GM06990 (cell line): ENCODE measurements around the gene CSTB.

Source experiments
- DNase-seq: peaks from one replicate; pipeline ENCODE4 v3.0.0-alpha.2; 2011; ENCODE audit not compliant: insufficient read length; ENCODE audit errors: extremely low read depth
- H3K27me3 ChIP-seq: replicated peaks from 2 replicates; pipeline ENCODE4 v1.6.0; 2011; ENCODE audit warnings: low read length; ENCODE audit not compliant: control insufficient read depth, insufficient read depth
- H3K36me3 ChIP-seq: 2 replicates; pipeline ENCODE4 v1.5.1; 2011; ENCODE audit warnings: low read length; ENCODE audit not compliant: control insufficient read depth, insufficient read depth
- H3K4me3 ChIP-seq: replicated peaks from 2 replicates; pipeline ENCODE4 v1.5.1; 2011; ENCODE audit warnings: low read depth, mild to moderate bottlenecking, control low read depth, low read length
- TF ChIP-seq, protein P1 (sequence below): IDR thresholded peaks from 2 replicates; pipeline ENCODE4 v1.5.1; 2011; ENCODE audit warnings: low read length, control low read depth, mild to moderate bottlenecking, inconsistent platforms; ENCODE audit not compliant: insufficient read depth, poor library complexity, severe bottlenecking

Gene CSTB

DNA sequence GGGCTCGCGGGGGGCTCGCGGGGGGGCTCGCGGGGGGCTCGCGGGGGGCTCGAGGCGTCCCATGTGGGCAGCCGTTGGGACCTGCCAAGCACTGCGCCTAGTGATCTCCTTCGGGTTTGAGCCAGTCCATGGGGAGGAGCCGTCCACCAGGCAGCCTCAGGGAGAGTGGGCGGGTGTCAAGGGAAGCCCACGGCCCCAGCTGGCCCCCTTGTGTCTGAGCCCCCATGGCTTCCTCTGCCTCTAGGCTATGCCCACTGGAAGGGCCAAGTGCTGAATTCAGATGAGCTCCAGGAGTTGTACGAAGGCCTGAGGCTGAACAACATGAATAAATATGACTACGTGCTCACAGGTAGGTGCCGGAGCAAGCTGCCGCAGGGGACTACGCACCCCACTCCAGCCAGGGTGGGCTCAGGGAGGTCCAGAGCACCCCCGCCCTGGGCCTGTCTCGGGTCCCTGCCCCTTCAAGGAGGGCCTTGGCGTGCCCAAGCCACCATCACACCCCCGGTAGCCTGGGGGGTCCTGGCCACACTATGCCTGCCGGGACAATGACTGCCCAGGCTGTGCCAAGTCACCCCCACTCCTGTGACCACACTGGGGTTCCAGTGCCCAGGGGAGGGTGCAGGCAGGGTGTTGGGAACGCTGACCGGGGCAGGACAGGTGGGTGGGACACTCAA is 34.5 kb downstream of the CSTB start:
- DNase-seq, result no peak
- no peaks in the 10 kb centered on the region for H3K27me3 ChIP-seq
- H3K36me3 ChIP-seq, result peaks cover 29% of the 10 kb centered on the region
- TF ChIP-seq, protein P1, sequence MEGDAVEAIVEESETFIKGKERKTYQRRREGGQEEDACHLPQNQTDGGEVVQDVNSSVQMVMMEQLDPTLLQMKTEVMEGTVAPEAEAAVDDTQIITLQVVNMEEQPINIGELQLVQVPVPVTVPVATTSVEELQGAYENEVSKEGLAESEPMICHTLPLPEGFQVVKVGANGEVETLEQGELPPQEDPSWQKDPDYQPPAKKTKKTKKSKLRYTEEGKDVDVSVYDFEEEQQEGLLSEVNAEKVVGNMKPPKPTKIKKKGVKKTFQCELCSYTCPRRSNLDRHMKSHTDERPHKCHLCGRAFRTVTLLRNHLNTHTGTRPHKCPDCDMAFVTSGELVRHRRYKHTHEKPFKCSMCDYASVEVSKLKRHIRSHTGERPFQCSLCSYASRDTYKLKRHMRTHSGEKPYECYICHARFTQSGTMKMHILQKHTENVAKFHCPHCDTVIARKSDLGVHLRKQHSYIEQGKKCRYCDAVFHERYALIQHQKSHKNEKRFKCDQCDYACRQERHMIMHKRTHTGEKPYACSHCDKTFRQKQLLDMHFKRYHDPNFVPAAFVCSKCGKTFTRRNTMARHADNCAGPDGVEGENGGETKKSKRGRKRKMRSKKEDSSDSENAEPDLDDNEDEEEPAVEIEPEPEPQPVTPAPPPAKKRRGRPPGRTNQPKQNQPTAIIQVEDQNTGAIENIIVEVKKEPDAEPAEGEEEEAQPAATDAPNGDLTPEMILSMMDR, result no peak
- no peak overlapping the region for H3K4me3 ChIP-seq

DNA sequence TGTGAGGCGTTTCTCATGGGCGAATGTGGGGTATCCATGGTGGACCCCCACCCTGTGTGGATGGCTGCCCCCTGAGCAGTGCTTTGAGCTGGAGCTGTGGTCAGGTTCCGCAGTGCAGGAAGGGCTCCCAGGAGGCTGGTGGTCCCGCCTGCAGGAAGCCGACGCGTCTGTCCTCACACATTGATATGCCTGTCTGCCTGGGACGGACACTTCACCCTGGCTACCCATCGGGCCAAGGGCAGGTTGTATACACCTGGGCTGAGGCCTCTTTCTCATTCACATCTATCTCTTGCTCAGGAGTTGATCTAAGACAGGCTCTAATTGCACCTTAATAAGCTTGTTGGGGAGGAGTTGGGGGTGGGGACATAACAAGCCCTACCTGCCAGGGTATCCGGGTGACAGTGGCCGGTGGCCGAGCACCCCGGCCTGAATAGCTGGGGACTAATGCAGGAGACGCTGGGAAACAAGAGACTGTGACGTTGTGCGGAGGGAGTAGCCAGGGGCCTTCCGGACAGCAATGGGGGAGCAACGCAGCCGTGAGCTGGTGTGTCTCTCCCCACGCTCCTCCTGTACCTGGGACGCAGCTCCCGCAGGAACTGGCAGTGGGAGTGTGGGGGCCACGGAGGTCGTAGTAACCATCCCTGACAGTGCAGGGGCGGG is 35.5 kb downstream of the CSTB start:
- no peak for DNase-seq
- no peak overlapping the region for H3K4me3 ChIP-seq
- no peaks in the 10 kb centered on the region for H3K27me3 ChIP-seq
- TF ChIP-seq, protein P1, result no peak
- H3K36me3 ChIP-seq, result peaks cover 27% of the 10 kb centered on the region

DNA sequence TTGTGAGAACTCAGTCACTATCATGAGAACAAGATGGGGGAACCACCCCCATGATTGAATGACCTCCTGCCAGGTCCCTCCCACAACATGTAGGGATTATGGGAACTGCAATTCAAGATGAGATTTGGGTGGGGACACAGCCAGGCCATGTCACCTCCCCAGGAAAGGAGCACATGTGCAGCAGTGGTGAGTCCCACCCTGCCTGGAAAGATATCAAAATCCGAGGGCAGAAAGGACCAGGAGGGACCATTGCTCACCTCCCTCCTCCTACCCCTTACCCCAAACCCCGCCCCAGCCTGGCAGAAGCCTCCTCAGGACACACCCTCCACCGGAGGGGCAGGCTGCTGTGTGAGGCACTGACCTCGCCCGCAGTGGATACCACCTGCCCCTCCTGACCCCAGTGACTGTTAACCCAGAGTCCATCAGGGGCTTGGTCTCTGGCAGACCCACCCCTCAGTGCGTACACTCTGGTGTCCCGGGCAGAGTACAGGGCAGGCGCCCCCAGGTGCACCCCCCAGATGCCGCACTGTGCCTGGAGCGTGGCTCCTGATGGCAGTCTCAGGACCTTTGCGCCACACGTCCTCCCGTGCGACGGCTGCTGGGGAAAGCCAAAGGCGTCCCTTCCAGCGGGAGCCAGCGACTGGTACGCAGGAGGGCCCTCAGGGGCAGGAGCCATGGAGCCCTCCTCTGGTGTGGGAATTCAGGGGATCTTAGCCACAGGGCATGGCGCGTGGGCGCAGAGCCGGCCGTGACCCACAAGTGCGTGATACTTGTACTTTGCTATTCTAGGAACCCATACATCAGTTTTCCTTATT is 36.3 kb downstream of the CSTB start:
- TF ChIP-seq, protein P1, result no peak
- Histone ChIP-seq H3K27me3 (no peaks in the 10 kb centered on the region), H3K4me3 (no peak overlapping the region), H3K36me3 (peaks cover 28% of the 10 kb centered on the region)
- no peak for DNase-seq

DNA sequence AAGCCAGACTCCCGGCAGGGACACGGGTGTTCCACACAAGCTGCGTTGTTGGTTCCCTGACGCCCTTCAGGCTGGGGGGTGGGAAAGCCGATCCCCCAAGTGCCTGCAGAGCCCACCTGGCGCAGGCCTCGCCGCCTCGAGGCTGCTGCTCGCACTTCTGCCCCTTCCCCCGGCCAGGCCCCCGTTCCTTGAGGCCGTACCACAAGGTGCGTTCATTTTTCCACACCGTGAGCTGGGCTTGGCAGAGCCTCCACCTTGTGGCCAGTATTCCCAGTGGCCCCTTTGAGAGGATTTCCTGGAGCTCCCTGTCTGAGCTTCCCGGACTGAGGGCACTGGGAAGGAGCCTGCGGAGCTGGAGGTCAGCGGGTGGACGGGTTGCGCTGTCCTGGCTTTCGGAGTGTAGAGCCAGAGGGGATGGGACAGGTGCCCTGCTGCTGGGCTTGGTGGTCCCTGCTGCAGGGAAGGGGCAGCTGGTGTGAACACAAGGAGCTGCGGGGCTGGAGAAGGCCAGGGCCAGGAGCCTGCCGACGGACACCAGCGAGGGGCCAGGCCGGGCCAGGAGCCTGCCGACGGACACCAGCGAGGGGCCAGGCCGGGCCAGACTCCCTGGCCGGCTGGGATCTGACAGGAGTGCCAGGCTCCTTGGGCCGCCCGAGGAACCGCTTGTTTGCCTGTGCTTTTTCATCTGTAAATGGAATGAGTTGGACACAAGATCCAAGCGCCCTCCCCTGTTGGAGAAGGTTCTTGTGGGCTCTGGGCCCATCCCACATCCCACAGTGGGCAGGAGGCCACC is 38.8 kb downstream of the CSTB start:
- H3K36me3 ChIP-seq, result peaks cover 22% of the 10 kb centered on the region
- H3K4me3 ChIP-seq, result no peak overlapping the region
- TF ChIP-seq, protein P1, result no peak
- no peak for DNase-seq
- H3K27me3 ChIP-seq, result no peaks in the 10 kb centered on the region

DNA sequence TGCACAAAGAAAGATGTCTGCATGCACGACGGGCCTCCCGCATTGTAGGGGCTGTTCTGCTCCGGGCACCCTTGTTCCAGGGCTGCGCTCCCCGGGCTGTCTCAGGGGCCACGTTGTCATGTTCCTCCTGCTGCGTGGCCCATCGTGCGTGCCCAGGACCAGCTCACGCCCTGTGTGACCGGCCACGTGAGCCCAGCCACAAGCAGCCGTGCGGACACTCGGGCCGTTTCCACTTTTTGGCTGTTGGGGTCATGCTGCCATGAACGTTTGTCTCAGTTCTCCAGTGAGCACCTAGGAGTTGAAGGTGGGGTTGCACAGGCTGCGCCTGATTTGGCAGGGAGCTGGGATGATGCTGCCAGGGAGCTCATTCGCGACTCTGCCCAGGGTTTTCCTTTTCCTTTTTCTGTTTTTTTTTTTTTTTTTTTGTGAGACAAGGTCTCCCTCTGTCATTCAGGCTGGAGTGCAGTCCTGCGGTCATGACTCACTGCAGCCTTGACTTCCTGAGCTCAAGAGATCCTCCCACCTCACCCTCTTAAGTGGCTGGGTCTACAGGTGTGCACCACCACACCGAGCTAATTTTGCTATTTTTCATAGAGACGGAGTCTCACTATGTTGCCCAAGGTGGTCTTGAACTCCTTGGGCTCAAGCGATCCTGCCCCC is 39.8 kb downstream of the CSTB start:
- DNase-seq, result no peak
- Histone ChIP-seq H3K36me3 (peaks cover 21% of the 10 kb centered on the region), H3K4me3 (no peak overlapping the region), H3K27me3 (no peaks in the 10 kb centered on the region)
- TF ChIP-seq, protein P1, result no peak
